ENCODE results near the gene CASP12.

The CASP12 gene

DNA sequence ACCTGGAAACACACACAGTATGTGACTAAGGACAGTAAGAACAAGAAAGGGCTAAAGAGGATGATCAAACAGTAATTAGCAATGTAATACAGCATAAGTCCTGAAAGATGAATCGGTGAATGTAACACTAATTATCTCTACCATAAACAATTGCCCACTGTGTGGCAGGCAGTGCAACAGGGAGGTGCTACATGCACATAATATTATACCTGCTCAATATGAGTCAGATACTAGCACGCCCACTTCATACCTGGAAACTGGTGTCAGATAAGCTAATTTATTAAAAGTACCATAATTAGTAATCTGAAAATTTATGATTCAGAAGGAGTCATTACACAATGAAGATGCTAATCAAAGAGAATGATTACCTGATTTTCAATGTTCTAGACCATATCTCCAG is 14.9 kb downstream of the CASP12 start:
- FAIRE-seq, result no peak

DNA sequence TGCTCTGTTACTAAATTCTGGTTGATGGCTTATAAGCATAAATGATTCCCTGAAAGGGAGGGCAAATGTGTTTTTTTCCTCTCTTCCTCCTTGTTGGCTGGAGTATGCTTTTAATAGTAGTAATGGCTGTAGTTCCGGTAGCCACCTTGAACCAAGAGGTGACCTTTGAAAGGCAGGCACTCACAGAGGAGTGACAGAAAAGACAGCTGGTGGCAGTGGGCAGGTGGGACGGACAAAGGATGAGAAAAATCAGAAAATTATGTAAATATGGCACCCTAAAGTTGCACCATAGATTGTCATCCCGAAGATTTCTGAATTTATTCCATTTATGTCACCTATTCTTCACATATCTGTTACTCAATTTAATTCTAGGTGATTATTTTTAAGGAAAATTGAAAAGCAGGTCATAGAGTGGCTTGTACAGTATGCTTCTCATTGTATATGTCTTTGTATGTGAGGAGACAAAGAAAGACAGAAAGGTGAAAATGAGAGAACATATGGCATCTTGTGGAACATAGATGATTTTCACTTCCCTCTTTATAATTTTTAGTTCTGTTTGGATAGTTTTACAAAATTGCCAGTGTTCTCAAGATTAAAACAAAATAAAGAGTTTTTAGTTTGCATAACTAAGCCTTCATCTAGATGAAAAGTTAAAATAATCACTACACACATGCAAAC is 17.0 kb downstream of the CASP12 start:
- no peak for FAIRE-seq

DNA sequence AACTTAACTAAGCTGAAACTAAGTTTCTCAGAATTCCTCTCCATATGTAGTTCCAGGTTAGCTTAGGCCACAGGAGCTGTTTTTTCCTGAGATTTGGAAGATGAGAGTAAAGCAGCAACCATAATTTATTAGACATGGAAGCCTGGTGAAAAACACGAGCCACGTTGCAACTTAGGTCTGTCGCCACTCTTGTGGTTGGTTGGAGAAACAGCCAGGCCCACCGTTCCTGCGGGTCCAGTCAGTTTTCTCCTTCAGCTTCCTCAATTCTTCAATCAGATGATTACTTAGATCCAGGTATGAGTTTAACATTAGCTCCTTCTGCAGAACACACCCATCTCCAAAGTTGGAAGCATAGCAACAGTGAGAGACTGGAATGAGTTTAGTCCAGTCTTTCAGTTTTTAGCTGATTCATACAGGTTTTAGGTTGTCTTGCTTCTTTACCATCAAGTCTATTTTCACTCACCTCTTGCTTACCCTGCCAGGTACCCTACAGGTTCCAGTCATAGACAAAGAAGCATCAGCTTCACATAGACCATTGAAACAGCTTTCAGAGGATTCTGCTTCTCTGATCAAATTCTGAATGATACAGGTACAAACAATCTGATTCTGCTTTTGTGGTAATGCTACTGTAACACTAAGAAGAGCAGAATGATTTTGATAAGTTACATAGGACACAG is 18.6 kb downstream of the CASP12 start:
- FAIRE-seq, result no peak

DNA sequence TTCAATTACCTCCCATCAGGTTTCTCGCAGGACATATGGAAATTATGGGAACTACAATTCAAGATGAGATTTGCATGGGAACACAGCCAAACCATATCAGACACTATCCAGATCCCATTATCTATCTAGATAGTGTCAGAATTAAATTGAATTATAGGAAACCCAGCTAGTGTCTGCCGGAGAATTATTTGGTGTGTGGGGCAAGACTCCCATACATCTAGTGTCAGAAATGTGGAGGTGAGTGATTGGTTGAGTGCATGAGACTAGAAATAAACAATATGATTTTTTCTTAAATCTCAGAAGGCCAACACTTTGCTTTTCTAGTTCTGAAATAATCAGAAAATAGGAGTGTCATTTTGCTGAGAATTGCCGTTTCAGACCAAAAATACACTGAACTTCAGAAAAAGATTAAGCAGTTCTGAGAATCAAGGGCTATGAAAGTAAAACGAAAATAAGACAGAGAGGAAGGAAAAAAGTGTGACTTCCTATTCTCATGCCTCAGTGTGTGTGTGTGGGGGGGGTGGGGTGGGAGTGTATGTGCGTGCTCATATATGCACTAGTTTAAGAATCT is 21.3 kb downstream of the CASP12 start:
- no peak for FAIRE-seq

DNA sequence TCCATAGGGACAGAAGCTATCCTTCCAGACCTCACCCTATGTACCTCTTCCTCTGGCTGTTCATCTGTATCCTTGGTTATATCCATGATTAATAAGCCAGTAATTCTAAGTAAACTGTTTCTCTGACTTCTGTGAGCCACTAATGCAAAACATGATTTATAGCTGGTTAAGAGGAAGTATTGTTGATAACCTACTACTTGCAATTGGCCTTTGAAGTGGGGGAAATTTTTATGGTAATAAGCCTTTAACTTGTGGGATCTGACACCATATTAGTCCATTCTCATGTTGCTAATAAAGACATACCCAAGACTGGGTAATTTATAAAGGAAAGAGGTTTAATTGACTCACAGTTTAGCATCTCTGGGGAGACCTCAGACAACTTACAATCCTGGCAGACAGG is 21.9 kb downstream of the CASP12 start:
- no peak for FAIRE-seq

DNA sequence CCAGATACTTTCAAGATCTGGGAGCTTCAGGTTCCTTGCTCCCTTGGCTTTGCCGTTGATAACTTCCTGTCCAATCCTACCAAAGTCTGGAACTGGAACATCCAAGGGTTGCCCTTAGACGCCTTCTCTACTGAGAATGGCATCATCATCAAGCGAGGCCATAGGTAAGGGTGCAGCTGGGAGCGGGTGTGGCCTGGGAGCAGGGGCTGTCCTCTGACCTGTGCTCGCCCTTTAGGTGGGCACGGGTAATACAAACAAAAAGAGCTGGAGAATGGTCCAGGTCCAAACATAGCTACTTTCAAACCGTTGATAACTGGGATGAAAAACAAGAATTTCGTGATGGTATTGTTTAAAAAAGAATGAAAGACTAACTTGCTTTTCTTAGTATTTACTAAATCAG is 25.0 kb downstream of the CASP12 start:
- no peak for FAIRE-seq

DNA sequence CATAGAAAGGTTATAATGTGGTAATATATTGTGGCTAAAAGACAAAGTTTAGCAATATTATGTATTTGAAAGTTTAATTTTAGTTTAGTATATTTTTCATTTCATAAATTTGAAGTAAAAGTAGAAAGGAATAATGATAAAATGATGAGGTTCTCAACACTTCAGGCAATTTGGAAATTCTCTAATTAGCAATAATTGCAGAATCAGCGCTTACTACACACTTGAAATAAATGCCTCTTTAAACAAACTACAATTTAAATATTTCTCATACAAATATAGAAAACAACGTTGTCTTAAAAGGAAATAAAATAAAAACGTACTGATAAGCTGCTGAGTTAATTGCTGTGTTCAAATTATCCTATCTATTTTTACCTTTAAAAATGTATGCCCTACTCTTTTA is 25.9 kb downstream of the CASP12 start:
- no peak for FAIRE-seq

DNA sequence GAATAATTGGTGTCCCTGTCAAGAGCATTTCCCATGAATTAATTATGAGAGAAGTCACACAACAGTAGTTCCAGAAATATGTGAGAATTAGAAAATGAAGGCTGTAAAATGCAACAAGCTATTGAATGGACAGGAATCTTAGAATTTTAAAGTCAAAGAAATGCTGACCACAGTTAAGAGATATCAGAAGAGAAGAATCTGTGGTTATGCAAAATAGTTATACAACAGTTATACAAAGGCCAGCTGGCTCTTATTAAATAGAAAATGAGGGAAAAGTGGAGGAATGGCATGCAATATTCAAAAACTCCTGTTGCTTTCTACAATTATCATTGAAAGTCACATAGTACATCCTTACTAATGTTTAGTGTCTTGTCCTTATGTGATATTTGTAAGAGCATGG is 27.4 kb downstream of the CASP12 start:
- FAIRE-seq, result no peak

DNA sequence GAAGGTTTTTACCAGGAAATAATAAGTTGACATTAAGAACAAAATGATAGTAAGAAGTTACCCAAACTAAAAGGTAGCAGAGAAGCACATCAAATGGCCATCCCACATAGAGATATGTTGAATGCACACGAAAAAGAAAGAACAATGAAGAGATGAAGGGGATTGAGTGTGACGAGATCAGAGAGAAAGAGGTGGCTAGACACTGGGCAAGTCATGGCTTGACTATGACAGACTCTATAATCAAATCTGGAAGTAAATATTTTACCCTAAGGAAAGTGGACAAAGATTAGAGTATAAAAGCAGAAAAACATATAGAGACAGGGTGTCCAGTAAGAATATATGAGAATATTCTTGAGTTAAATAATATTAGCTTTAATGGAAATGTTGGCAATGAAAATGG is 31.4 kb downstream of the CASP12 start:
- FAIRE-seq, result no peak

DNA sequence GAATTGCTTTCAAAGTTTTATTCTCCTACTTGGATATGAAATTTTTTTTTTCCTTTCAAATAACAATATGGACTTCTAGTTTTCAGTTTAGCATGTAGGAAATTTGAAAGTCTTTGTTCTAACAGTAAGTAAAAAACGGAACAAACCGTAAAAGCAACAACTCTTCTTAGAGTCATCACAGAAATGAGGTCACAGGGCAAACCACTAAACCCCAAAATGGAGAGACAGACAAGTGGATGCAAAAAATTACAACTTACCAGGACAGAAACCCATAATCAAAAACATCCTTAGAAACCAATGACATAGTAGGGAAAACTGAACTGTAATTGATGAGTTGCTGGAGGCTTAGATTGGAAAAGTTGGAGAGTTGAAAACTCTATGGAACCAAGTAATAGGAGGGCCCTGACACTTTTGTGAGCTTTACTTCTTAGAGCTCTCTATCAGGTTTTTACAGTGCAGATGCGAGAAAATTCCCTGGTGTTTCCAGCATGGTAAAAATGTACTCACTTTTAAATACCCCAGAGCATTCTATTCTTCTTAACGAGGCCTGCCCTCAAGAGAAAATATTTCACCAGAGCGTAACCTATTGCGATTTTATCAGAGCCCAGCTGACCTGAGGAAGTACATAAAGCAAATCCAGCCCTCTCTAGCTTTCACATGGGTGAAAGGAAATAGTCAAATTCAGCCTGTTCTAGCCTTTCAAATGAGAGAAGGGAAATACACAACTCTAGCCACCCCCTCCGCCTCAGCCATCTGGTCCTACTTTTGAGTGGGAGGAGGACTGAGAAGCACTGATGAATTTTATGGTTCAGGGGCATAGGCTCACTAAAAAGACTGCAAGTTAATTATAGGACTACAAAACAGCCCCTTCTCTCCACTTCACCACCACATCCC is 39.1 kb downstream of the CASP12 start:
- no peak for FAIRE-seq

DNA sequence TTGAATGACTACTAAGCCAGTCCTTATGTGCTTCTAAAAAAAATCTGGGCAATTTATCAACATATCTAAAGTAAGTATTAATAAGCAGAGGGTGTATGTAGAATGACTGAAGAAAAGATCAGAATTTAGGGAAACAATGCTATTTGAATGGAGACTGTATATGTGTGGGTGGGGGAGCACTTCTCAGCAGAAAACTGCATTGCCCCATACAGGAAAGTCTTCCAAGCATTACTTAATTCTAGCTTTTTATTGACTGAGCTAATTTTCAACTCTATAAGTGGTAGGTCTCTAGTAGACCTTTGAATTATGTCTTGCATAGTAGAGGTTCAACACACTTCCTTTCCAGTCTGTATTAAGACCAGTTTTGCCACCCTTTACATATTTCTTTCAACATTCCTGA is 41.7 kb downstream of the CASP12 start:
- no peak for FAIRE-seq

DNA sequence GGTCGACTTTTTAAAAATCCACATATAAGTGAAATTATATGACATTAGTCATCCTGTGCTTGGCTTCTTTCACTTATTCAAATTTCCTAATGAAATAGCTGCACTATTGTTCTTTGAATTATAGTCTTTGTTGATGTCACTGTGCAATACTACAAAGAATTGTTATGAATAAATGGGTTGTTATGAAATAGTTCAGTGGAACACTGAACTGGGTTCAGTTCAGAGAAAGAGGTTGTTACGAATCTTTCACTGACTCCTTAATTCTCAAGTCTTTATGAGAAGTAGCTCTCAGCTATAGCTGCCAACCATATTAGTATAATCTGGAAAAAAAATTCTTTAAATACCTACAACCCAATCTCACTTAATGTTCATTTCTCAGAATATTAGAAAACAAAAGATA is 42.3 kb downstream of the CASP12 start:
- FAIRE-seq, result no peak

DNA sequence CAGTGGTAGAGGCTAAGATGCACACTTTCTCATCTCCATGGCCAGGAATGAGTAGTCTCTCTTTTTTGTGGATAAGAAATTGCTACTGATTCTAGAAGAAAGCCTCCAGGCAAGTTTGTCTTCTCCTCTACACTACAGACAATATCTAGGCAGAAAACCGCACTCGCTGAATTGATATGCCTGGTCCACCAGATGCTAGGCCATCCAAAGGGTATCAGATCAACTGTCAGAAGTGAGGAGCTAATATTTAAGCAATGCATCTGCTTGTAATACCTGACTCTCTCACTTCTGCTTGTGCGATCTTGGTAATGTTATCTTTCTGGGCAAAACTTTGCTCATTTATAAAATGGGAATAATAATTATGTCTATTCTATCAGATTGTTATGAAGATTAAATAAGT is 45.0 kb downstream of the CASP12 start:
- FAIRE-seq, result no peak

DNA sequence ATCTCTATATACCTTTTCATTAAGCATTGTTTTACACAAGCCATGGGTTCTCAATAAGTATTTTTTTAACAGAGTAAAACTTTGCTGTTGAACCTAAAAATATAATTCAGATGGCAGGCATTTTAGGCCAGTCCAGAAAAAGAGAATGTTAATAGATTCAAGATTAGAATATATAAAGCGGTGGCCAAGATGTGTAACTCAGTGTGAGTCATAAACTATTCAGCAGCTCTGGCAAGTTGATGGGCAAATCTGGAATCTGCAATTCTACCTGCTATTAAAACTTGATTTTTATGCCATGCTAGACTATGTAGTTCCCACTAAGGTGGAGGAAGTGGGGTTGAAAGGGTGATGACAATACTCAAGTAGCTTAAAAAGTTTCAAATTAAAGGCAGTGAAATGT is 45.4 kb downstream of the CASP12 start:
- FAIRE-seq, result no peak

DNA sequence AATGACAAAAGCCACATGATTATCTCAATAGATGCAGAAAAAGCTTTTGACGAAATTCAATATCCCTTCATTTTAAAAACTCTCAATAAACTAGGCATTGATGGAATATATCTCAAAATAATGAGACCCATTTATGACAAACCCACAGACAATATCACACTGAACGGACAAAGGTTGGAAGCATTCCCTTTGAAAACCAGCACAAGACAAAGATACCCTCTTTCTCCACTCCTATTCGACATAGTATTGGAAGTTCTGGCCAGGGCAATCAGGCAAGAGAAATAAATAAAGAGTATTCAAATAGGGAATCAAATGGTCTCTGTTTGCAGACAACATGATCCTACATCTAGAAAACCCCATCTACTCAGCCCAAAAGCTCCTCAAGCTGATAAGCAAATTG is 52.0 kb downstream of the CASP12 start:
- no peak for FAIRE-seq

DNA sequence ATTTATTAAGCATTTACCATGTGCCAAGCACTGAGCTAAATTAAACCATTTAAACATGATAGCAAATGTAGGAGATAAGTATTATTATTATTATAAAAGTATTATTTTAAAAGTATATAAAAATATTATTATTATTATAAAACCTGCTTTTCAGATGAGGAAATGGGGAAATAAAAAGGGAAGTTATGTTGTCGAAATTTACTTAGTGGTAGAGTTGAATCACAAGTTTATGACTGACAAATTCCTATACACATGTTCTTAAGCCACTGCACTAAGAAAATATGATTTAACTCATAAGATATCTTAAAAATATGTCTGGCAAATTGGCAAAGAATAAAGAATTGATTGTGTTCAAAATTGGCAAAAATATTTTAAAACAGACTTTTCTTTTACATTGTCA is 53.8 kb downstream of the CASP12 start:
- no peak for FAIRE-seq

DNA sequence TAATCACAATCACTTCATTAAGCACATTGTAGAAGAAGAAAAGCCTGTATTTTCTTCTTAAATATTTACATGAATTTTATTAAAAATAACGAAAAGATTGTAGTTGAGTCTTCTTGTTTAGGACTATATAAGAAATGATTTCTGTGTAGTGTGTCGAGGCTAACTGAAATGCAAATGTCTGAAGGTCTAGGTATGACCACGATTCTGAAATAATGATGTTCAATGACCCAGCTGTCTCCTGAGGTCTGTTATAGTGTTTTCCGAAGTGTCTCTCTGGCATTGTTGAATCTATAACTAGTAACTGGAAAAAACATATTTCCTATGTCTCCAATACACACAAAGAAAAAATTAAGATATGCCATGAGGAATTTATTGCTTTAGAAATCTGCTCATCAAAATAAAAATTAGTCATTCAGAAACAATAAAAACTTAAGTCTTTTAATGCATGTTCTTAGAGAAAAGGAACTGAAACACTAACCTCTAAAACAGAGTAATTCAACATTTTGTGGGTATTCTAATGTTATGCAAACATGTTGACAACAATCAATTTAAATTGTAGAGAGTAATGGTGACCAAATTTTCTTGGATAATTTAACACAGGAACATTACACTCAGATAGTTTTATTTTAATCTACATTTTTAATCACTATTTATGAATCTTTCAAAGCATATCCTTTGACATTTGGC is 55.0 kb downstream of the CASP12 start:
- FAIRE-seq, result no peak

DNA sequence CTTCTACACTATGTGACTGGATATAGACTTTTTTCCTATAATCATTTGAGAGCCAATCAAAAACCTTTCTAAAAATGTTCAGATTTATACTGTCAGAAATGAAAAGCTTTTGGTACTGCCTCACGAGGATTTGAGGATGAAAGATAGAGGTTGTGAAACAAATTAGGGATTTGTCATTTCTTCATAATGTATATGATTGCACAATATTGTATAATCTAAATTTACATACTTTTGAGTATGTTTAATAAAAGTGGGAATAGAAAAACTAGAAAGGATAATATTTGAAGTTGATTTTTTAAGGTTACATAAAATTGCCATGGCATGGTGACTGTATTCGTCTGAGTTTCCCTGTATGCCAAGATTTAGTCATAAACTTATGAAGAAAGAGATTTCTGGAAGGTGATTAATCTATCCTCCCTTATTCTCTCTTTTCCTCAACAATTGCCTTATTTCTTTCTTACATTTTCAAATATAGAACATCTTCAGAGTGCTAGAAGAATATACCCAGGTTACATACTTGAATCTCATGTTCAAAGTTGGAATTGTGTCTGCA is 56.2 kb downstream of the CASP12 start:
- FAIRE-seq, result no peak

DNA sequence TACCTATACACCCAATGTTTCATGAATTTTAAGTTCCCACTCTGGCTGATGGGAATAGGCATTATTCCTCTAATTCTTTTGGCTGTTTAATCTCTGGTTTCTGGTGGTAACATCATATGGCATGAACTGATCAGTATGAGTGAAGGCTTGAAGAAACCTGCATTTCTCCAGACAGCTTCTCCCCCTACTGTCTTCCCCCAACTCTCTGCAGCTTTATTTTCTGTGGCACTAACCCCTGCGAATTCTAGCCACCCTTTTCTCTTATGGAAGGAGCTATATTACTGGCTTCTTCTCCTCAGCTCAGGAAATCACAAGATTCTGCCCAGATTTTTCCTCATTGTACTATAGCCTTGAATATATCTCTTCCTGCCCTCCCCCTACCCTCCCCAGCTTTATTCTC is 57.1 kb downstream of the CASP12 start:
- no peak for FAIRE-seq

DNA sequence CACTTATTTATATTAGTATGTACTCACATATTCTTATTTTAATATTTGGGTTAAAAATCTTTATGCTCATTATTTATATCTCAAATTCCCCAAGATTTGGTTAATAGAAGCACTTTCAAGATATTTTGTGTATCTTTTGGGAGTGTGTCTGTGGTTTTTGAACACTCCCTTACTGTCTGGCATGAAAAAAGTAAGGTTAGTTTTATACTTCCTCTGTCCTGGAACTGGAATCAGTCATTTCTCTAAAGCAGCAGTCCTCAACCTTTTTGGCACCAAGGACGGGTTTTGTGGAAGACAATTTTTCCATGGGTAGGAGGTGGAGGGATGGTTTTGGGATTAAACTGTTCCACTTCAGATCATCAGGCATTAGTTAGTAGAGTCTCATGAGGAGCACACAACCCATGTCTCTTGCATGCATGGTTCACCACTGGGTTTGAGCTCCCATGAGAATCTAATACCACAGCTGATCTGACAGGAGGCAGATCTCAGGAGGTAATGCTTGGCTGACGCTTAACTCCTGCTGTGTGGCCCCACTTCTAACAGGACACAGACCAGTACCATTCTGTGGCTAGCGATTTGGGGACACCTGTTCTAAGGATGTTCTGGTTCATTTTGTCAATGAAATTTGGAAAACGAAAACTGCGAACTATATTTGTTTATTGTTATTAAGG is 60.2 kb downstream of the CASP12 start:
- no peak for FAIRE-seq

DNA sequence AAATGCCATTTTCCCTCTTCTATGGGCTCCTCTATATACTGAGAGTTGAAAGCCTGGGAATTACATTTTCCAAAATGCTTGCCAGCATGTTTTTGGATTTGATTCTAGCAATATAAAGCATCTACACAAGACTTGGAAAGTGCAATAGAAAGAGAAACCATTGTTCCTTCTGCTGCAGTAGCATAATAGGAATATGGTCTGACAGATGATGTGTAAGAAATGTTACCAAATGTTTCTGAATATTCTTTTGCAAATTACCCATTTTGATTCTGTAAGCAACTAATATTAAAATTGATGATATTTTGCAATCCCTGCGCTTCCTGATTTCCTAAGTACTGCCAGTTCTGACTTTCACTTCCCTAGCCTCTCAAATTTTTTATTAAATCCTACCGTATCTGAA is 61.6 kb downstream of the CASP12 start:
- FAIRE-seq, result no peak
